ENCODE results near the gene SCAPER.

SCAPER gene

DNA sequence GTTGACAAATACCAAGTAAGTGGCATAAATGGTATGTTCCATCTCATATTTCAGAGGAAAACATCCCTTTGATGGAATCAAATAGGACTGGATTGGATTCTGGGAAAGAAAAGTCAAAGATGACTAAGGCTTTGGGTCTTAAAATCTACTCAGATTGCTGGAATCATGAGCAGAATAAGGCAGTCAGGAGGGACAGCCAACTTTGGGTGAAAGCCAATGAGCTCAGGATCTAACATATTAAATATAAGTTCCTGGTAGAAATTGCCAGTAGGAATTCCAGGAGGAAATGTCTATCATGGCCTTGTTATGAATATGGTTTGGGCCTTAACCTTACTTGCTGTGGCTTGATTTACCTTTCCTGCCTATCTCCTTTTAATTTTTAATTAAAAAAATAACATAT is 513.3 kb downstream of the SCAPER start:
- DNase-seq, result no peak

DNA sequence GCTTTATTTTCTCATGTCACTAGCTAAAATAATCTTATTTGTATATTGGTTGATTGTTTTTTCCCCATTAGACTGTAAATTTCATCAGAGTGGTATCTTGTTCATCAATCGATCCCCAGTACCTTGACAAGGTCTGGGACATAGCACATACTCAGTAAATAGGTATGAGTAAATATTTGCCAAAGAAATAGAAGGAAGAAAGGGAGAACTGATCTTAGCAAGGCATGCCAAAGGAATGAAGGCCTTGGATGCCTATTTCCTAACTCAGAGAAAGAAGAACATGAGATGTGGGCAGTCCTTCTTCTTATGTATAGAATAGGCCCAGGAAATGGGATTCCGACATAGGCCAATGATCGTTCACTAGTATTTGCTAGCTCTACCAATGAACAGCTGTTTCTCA is 513.8 kb downstream of the SCAPER start:
- no peak for DNase-seq

DNA sequence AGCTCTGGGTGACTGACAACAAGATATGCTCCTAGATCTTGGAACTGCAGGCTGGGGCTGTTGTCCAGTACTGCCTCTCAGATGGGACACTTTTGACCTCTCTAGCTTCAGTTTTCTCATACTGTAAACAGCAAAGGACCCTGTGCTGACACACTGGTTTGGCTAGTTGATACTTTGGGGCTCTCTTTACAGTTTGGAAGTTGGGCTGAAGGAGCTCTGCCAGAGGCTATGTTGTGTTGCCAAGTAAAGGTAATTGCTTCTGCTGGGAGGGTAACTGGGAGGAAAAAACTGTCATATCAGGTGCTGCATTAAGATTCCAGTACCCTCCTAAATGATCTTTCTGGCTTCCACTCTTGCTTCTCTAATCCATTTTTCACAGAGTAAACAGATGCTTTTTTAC is 514.6 kb downstream of the SCAPER start:
- no peak for DNase-seq

DNA sequence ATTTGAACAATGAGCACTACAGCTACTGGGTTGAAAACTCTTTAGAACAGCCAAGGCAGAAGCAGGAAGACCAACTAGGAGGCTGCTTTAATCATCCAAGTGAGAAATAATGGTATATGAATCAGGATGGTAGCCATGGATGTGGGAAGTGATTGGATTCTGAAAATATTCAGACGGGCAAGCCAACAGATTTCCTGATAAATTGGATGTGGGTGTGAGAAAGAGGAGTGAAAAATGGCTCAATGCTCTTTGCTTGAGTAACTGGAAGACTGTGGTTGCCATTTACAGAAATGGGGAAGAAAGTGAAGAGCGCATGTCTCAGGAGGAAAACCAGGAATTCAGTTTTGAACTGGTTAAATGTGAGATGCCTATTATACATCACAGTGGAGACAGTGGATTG is 518.2 kb downstream of the SCAPER start:
- no peak for DNase-seq

DNA sequence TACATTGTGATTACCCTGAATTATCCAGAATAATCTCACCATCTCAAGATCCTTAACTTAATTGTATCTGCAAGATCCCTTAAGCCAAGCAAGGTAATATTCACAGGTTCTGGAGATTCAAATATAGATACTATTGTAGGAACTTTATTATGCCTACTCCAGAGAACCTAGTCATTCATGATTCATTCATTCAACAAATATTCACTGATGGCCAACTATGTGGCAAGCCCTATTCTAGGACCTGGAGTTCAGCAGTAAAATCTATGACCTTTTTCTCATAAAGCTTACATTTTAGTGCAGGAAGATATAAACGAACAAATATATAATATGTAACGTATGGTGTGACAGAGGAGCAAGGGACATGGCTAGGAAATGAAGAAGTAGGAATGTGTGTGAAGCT is 519.0 kb downstream of the SCAPER start:
- no peak for DNase-seq

DNA sequence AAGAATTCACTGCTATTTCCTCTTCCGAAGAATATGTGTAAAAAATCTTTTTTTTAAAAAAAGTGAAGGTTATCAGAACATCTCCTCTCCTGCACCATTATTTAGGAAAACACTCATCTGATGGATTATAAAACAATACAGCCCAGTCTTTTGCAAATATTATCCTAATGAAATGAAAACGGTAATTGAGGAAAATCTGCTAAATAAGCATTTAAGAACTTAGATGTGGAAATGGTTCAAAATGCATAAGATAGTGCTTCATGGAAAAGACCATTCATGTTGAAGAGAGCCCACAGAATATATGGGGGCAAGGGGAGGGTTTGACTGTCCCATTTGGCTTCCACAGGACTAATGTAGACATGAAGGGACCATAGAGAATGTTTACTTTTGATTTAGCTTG is 520.7 kb downstream of the SCAPER start:
- DNase-seq, result no peak

DNA sequence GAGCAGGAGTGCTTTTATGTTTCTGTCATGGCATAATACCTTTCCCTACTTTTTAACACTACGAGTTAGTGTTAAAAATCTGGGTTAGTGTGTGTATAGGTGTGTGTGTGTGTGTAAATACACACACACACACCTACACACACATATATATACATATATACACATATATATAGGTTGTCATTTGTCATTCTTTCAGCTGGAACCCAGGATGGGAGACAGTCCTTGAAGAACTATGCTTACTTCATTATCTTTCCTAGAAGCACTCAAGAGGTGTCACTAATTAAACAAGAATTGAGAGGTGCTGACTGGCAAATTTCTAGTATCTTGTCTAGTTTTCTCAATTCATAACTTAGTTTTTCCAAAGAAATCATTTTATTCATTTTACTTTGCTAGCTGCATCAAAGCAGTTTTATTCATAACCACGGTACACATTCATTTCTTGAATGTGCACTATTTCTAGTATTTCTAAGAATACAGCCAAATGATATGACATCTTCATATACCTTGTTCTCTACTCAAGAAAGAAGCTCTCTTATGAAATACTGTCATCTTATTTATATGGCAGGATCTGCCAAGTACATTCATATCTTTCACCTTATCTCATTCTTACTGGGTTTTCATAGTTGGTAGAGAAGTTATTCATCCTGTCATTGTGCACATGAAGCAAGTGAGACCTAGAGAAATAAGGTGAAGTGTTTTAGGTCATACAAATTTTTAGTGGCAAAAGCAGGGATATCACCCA is 522.0 kb downstream of the SCAPER start:
- DNase-seq, result no peak

DNA sequence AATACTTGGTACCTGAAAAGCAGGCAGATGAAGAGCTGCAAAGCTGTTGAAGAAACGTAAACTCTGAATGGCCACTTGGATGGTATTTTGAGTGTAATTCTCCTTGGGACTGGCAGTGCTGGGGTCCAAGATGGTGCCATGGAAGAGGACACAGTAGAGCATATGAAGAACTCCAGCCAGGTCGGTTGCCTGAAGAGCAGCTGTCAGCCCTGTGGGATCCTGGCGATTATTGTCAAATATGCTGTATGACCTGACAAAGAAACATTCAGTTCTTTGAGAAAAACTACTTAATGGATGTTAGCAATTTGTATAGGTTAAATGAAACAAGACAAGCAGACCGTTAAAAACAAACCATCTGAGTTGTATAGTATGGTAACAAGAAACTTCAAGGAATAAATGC is 523.8 kb downstream of the SCAPER start:
- DNase-seq, result no peak

DNA sequence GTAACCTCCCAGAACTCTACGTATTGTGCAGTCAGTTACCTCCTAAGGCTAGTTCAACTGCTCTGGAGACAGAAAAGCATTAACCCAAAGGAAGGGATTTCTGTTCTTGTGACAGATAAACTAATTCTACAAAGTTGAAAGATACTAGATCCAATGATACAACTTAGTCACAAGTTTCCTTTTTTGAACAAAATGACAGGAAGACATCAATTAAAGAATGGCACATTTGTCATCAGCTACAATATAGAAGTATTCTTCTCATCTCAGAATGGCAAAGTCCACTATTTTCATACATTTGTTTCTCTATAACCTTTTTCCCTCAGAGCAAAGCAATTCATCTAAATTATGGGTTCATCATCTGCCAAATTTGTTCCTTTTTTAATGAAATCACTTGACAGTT is 524.9 kb downstream of the SCAPER start:
- no peak for DNase-seq

DNA sequence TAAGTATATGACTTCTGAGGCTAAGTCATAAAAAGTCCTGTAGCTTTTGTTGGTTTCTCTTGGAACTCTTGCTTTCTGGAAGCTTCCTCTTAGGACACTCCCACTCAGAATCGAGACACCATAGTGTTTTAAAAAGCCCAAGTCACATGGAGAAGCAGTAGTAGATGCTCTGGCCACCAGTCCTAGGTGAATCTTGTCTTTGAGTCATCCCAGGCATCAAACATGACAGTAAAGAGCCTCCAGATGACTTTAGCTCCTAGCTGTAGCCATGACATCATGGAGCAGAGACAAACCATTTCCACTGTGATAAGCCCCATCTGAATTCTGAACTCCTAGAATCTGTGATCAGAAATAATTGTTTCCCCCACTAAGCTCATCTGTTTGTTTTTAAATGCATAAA is 526.4 kb downstream of the SCAPER start:
- DNase-seq, result no peak

DNA sequence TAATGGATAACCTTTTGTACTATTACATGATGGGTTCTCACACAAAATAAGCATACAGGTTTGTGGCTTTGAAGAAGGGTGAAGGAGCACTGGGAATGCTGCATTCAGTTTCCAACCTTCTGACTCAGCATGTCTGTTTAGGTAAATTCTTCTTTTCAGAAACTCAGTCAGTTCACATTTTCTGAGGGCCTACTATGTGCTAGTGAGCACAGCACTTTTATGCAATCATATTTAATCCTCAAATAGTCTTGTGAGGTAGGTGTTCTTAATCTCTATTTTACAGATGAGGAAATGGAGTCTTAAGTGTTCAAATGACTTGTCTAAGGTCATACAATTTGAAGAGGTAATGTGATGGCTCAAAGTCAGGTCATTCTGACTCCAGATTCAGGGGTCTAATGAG is 527.4 kb downstream of the SCAPER start:
- no peak for DNase-seq

DNA sequence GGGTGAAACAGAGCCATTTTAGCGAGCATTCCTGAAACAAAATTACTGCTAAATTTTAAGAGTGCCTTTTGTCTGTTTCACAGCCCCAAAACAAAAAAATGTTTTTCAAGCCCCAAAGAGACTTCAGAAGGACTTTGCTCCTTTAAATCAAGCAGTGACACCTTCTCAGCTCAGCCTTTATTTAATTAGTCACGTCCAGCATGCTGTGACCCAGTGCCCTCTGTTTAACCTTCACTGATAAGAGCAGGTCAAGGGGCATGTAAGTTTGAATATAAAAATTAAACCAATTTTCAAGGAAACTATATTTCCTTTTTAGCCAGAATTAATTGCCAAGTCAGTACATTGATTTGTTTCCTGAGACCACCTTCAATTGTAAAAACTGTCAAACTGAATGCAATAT is 527.9 kb downstream of the SCAPER start:
- no peak for DNase-seq

DNA sequence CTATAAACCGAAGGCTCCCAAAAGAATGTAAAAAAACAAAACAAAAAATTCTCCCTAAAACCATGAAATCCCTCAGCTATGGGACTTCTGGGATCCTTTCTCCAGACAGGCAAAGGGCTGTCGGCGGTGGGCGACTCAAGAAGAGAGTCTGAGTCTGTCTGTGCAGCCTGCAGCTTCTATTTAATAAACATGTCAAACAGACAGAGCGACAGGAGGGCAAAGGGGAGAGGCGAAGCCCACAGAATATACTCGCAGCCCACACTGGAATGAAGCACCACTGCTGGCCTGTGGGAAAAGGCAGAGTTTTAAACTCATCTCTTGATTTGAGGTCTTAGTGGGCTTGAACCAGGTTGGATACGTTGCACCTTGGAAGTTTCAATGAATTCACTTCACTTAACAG is 528.3 kb downstream of the SCAPER start:
- DNase-seq, result no peak

DNA sequence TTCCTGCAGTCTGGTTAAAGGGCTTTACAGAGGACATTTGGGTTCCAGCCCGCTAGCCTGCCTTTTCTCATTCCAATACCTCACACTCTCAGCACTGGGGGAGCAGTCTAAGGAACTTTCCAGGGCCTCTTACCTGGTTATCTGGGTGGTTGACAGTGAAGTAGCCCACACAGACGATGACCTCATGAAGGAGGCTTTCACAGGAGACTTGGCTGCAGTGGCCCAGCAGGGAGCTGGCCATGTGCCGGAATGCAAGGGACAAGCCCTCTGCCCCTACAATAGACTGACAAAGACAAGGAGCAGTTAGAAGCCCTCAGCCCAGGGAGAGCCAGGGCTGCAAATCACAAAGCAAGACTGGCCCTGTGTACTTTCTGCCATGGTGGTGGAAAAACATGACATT is 529.1 kb downstream of the SCAPER start:
- no peak for DNase-seq

DNA sequence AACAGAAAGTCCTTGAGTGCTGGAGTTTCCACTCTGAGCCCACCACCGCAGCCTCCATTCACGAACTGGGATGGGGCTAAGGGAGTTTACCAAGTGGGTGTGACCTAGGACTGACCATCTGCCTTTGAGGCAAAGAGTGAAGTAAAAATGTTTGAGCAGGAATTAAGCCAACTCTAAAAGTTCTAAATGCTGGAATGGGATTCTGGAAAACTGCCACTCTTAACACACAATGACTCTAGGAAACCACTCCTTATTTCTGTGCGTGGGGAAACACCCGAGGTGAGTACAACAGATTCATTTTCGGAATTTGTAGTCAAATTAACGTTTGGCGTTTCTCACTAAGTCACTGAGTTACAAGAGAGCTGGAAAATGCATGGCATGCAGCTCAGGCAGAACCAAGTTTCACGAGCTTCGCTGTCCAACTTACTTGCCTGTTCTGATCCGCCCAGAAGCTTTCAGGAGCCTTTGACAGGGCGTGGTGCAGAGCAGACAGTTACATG is 537.0 kb downstream of the SCAPER start:
- no peak for DNase-seq

DNA sequence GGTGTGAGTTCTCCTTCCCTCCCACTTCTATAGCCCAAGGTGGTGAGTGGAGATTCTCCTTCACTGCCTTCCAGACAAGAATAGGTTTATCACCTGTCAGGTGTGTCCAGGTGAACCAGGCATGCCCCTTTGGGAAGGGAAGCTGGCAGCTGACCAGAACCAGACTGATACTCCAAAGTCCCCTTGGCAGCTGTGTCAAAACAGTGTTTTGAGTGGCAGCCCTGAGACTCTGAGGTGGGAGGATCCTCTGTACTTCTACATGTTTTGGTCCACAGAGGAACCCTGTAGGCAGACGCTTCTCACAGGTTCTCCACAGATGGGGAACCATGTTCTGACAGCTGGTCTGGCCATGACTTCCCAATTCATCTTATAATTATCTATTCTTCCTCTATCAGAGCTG is 538.4 kb downstream of the SCAPER start:
- no peak for DNase-seq

DNA sequence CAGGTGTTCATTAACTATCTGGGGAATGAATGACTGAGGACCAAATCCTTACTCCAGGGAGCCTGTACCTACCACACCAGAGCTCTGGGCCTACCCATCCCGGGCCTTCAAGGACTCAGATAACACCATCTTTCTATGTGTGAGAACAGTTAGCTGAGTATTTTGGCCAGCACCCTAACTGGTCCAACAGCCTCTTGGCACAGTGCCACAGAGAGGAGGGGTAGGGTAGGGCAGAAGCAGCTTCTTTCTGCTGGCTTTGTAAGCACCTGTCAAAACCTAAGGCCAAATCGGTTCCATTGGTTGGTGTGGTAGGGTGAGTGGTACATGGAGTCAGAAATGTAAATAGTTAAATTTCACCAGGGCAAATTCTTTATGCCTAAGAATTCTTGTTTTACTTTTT is 541.9 kb downstream of the SCAPER start:
- DNase-seq, result no peak

DNA sequence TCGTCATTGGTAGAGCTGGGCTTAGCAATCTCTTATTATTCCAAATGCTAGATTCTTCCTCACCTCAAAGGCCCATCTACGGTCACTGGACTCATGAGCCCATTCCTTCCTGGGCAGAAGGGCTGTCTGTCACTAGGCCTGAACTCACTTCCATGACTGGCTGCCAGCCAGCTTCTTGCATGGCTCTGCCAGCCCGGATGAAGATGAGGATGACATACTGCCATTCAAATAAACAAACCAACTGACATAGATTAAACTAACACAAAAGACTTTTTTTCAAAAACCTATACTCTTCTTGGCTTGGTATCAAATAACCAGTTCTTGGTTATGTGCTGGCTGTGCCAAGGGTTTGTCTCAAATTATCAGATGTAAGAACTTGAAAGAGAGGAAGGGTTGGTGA is 544.7 kb downstream of the SCAPER start:
- DNase-seq, result no peak

DNA sequence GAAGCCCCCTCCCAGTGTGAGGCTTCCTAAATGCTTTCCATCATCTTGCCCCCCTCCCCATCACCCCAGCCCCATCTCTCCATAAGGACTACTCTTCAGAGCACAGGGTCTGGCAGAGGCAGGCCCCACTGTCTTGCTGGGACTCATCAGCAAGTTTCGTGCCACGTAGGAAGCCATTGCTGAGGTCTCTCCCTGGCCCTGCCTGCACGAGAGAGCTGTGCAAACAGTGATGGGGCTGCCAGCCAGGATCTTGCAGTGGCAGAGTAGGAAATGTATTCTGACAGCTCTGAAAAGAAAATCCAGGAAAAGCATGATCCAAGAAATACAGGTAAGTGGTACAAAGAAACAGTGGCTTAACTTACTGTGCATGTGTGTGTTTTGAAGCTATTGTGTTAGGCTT is 546.0 kb downstream of the SCAPER start:
- DNase-seq, result no peak

DNA sequence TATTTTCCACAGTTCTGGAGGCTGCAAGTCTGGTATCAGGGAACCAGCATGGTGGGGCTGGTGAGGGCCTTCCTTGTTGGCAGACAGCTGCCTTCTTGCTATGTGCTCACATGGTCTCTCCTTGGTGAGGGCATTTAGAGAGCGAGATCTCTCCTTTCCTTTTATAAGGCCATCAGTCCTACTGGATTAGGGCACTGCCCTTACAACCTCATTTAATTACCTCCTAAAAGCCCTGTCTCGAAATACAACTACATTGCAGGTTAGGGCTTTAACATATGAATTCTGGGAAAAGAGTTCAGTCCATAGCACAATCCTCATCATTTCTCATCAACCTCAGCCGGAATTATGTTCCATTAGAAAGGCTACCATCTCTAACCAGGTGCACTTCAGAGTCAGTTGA is 546.7 kb downstream of the SCAPER start:
- DNase-seq, result no peak

DNA sequence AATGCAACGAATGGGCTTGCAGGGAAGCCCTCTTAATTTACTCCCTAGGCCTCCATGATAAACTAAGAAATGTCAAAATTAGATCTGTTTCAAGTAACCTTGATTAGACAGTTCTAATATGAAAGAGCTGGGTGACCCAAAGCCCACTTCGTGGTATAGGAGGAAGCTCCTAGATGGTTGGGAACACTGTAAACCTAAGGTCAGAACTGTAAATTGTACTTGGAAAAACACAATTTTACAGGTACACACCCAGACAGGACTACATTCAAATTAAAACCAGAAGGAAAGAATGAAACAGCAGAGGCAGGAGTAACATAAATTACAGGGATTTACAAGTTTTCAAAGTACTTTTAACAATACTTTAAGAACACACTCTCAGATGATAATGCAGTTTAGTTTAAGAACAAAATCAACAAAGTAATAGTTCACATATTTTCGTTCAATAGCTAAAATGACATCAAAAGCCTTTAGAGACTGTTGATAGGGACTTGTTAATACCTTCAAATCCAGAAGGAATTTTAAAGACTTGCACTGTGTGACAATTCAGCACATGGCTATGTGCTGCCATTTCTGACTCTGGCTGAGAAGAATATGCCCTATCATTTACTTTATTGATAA is 550.2 kb downstream of the SCAPER start:
- no peak for DNase-seq

DNA sequence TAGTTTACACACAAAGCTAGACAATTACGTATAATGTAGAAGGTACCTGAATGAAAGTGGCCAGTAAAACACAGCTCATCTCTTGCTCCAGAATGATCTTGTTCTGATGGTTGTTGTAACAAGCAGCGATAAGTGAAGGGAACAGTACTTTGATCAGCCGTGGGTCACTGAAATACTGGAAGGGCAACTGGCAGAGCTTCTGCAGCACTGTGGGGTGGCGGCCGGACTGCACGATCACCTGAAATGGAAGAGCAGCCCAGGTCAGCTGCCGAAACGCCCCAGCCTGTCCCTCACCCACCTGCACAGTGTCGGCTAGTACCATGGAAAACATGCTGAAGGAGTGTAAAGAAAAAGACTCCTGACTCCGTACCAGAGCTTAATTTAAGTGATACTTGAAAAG is 551.2 kb downstream of the SCAPER start:
- no peak for DNase-seq

DNA sequence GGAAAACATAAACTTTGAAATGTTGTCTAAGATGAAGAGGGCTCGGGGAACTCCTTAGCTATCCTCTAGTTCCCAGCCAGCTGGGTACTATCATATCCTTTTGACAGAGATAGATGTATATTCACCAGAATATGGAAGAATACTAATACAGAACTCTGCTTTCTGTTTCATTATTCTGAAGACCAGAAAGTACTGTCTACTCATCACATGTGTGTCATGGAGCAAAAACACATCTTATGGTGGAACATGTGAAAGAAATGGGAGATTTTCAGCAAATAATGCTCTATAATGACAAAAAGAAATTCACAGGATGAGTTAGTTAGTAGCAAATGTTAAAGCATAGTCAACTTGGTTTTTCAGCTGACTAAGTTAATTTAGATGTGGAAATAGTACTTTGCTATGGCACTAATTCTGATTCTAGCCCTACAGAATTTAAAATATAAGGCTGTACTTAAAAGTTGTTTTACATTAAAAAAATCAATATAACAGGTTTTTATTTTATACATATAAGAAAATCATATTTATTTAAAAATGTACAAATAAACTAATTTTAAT is 552.0 kb downstream of the SCAPER start:
- no peak for DNase-seq

DNA sequence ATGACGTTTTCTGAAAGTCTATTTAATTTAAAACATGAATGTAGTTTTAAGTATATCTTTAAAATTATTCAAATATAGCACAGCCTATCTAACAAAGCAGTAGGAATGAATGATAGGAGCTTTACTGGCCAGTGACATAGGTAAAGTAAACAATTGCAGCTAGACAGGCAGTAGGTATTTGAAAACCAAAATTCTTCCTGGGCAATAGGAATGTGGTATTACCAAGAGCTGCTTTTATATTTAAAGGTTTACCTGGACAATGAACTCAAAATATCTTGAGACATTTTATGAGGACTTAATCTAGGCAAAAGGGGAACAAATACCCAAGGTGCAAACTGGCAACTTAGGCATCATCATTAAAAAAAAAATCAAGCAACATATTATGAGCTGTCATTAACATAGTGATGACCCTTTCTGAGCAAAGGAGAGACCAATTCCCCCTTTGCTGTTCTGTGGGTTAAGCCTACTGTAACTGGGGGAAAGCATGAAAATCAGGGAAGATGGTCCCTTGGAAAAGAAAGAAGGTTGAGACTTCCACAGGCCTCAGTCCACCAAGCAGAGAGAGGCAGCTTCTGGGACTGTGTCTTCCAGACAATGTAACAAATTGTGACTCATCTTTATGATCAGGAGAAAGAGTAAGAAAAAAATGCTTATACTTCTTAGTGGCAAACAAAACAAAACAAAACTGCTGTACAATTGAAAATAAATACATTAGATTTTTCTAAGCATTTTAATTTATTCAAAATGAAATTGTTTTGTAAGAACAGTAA is 555.7 kb downstream of the SCAPER start:
- DNase-seq, result no peak
